Esophagus muscularis mucosa (tissue), 4 donors: ENCODE measurements around the gene ITGBL1. TPM values are rescaled to one million over a fixed set of nuclear protein-coding genes. Genes with fewer than 3 reads are reported as not detected.

Experiments used
- DNase-seq: peaks from one replicate; pipeline ENCODE4 v3.0.0-alpha.2; 2017; ENCODE audit errors: extremely low spot score
- H3K27ac ChIP-seq, 4 donors: fragments of 200-600 bp; sonication (generic); replicated peaks in 1 of 4; 1 replicate in 3 of 4; 2 replicates in 1 of 4; pipeline ENCODE4 v1.5.1; 2016 to 2019; ENCODE audit warnings: mild to moderate bottlenecking in 1 of 4
- H3K27me3 ChIP-seq, 4 donors: fragments of 200-600 bp; sonication (generic); one replicate each; pipeline versions ENCODE4 v1.5.1 to v1.6.0; 2016 to 2019
- H3K36me3 ChIP-seq, 4 donors: fragments of 200-600 bp; sonication (generic); one replicate each; pipeline ENCODE4 v1.5.1; 2016 to 2019
- H3K4me1 ChIP-seq, 4 donors: fragments of 200-600 bp; sonication (generic); one replicate each; pipeline ENCODE4 v1.5.1; 2016 to 2019
- H3K4me3 ChIP-seq, 4 donors: fragments of 200-600 bp; sonication (generic); 1 replicate in 2 of 4; 2 replicates in 2 of 4; pipeline ENCODE4 v1.5.1; 2016 to 2019; ENCODE audit warnings: mild to moderate bottlenecking in 4 of 4, moderate library complexity in 1 of 4
- H3K9me3 ChIP-seq, 4 donors: fragments of 200-600 bp; sonication (generic); 1 replicate in 3 of 4; 2 replicates in 1 of 4; pipeline ENCODE4 v1.5.1; 2016 to 2019
- CTCF ChIP-seq, 3 experiments: fragments of 200-600 bp in 2 of 3; fragments of 450-650 bp in 1 of 3; sonication (generic) in 2 of 3; IDR thresholded peaks; one replicate each; pipeline ENCODE4 v1.5.1; 2017 to 2019; ENCODE audit warnings: antibody characterized with exemption in 3 of 3, mild to moderate bottlenecking in 2 of 3, moderate library complexity in 1 of 3
- EP300 ChIP-seq: sonication (generic); formaldehyde crosslinking; IDR thresholded peaks from one replicate; pipeline ENCODE4 v1.6.1; 2017; ENCODE audit warnings: antibody characterized with exemption
- POLR2A ChIP-seq: fragments of 450-650 bp; IDR thresholded peaks from one replicate; pipeline ENCODE4 v1.6.1; 2017; ENCODE audit warnings: antibody characterized with exemption, moderate library complexity, mild to moderate bottlenecking, low read depth
- POLR2AphosphoS5 ChIP-seq, 2 donors: sonication (generic); formaldehyde crosslinking; IDR thresholded peaks; one replicate each; pipeline ENCODE4 v1.6.1; 2017; ENCODE audit warnings: antibody characterized with exemption in 2 of 2
- WGBS: methylation state at CpG from one replicate; pipeline ENCODE4 v1.1.5; 2018; 5-methylcytosine and 5-hydroxymethylcytosine counted together
- intact Hi-C: fragments of 100-400 bp; cut with DNase I; formaldehyde crosslinking; loops from one replicate; pipeline ENCODE4 v1.15.1; 2023
- total RNA-seq, 4 donors: library from RNA; depleted of rRNA; stranded (reverse); fragments of >200 nt; gene quantifications; one replicate each; pipeline versions ENCODE4 v1.1.0 to v1.2.1, GENCODE V29; 2016

Gene ITGBL1
- total RNA-seq, 4 donors from 2014 or later = 8.3 to 20.0 (median 13.8) TPM

- Histone ChIP-seq H3K36me3 (no peaks in the 10 kb centered on the region), H3K27me3 (no peaks in the 10 kb centered on the region), H3K9me3 (no peaks in the 10 kb centered on the region), H3K27ac (no peak overlapping the region), H3K4me1 (no peaks in the 10 kb centered on the region), H3K4me3 (no peak overlapping the region)
- TF ChIP-seq EP300 (no peak), POLR2AphosphoS5 (IDR thresholded peaks at IDR 0.05) (no peak), POLR2A (no peak)
- intact Hi-C loops = loop anchor here (10.0 kb wide), 1 partner anchor 167 kb away; no protein-coding TSS in a partner anchor
- WGBS = 81% methylated on average over 3 of the region's 3 CpGs
- no peak for DNase-seq
Observed at GRCh38 chr13:101691341-101691860, 238.9 kb downstream of the ITGBL1 start.

- Histone ChIP-seq H3K4me1 (peaks cover 0 to 27% (median 16%) of the 10 kb centered on the region in 4 donors), H3K27me3 (no peaks in the 10 kb centered on the region), H3K9me3 (no peaks in the 10 kb centered on the region), H3K27ac (no peak overlapping the region), H3K36me3 (no peaks in the 10 kb centered on the region), H3K4me3 (no peak overlapping the region)
- TF ChIP-seq EP300 (no peak), POLR2A (no peak), CTCF (IDR thresholded peaks at IDR 0.05) (no peak), POLR2AphosphoS5 (IDR thresholded peaks at IDR 0.05) (no peak)
- intact Hi-C loops = loop anchor here (10.0 kb wide), 1 partner anchor 171 kb away; no protein-coding TSS in a partner anchor
- WGBS = 81% methylated on average over 4 of the region's 4 CpGs
- no peak for DNase-seq
Observed at GRCh38 chr13:101695870-101696516, 243.5 kb downstream of the ITGBL1 start.

- peaks cover 0 to 35% (median 20%) of the 10 kb centered on the region in 4 donors for H3K4me1 ChIP-seq
- 60% methylated on average over 3 of the region's 3 CpGs for WGBS
- no peak overlapping the region for H3K27ac ChIP-seq
- H3K9me3 ChIP-seq = no peaks in the 10 kb centered on the region
- H3K36me3 ChIP-seq = no peaks in the 10 kb centered on the region
- TF ChIP-seq POLR2A = no peak
- no peak for TF ChIP-seq EP300
- TF ChIP-seq POLR2AphosphoS5 (IDR thresholded peaks at IDR 0.05) = no peak
- no peak for TF ChIP-seq CTCF (IDR thresholded peaks at IDR 0.05)
- DNase-seq = no peak
- intact Hi-C loops = loop anchor here (10.0 kb wide), 1 partner anchor 173 kb away; no protein-coding TSS in a partner anchor
- H3K27me3 ChIP-seq = no peaks in the 10 kb centered on the region
- H3K4me3 ChIP-seq = no peak overlapping the region
Observed at GRCh38 chr13:101697745-101698144, 245.3 kb downstream of the ITGBL1 start.

GRCh38 chr13:101698400-101698799, 245.9 kb downstream of the ITGBL1 start:
- H3K4me1 ChIP-seq = peaks cover 0 to 35% (median 20%) of the 10 kb centered on the region in 4 donors
- H3K27ac ChIP-seq = peak overlapping the region in 2 of 4 donors; percentile 79 to 83
- H3K9me3 ChIP-seq = no peaks in the 10 kb centered on the region
- H3K4me3 ChIP-seq = no peak overlapping the region
- H3K27me3 ChIP-seq = no peaks in the 10 kb centered on the region
- intact Hi-C loops = loop anchor here (10.0 kb wide), 1 partner anchor 174 kb away; no protein-coding TSS in a partner anchor
- DNase-seq = no peak
- 42% methylated on average over 2 of the region's 2 CpGs for WGBS
- no peaks in the 10 kb centered on the region for H3K36me3 ChIP-seq
- no peak for TF ChIP-seq POLR2AphosphoS5 (IDR thresholded peaks at IDR 0.05)
- no peak for TF ChIP-seq POLR2A
- TF ChIP-seq CTCF (IDR thresholded peaks at IDR 0.05) = no peak
- no peak for TF ChIP-seq EP300

GRCh38 chr13:101700598-101700997, 248.1 kb downstream of the ITGBL1 start:
- intact Hi-C loops = no loop called here
- Histone ChIP-seq H3K4me3 (no peak overlapping the region), H3K27me3 (no peaks in the 10 kb centered on the region), H3K9me3 (no peaks in the 10 kb centered on the region), H3K36me3 (no peaks in the 10 kb centered on the region), H3K27ac (peak overlapping the region; percentile 64 to 83 (median 78)), H3K4me1 (peaks cover 0 to 35% (median 20%) of the 10 kb centered on the region in 4 donors)
- DNase-seq = no peak
- TF ChIP-seq CTCF (IDR thresholded peaks at IDR 0.05) (no peak), POLR2AphosphoS5 (IDR thresholded peaks at IDR 0.05) (peak in 1 of 2 donors; percentile 55), EP300 (no peak)
- WGBS = 48% methylated on average over 3 of the region's 3 CpGs
